GM12865 (cell line): Measurements from ENCODE around the gene MOK.

Source experiments
- DNase-seq: peaks from one replicate; pipeline ENCODE4 v3.0.0; 2010; ENCODE audit warnings: low read depth
- H3K4me3 ChIP-seq: 2 replicates; pipeline ENCODE4 v1.5.1; 2011; ENCODE audit warnings: mild to moderate bottlenecking, low read depth, low read length, control low read depth
- TF ChIP-seq, protein P1 (sequence below): IDR thresholded peaks from 2 replicates; pipeline ENCODE4 v1.5.1; 2011; ENCODE audit warnings: low read length, control low read depth, low read depth, inconsistent platforms; ENCODE audit not compliant: insufficient read depth; ENCODE audit errors: missing control alignments

MOK gene

DNA sequence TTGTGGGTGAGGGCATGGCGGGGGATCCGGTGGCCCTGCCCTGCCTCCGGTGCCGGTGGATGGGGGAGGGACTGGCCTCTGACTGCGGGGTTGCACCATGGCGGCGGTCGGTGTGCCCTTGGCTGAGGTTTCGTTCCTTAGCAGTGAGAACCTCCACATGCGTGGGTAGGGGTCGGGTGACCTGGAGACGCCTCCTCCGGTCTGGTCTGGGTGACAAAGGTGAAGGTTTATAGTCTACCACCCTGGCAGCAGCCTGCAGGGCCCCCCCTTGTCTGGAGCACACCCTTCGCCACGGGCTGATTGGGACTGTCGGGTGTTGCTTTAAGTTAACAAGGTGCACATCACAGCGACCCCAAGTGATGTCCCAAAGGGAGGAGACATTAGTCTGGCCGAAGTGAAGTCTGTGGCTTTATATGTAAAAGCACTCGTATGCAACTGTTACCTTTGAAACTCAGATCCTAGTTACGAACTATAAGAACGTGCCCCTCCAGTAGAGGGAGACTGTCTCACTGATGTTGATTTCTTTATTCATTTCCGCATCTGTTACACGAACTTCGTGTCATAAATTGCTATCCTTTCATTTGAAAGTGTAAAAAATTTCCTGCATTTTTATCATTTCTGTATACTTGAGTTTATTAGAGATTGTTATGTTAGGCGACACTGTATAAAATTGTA, 90.8 kb downstream of the MOK start:
- DNase-seq: no peak
- H3K4me3 ChIP-seq: no peak overlapping the region
- TF ChIP-seq, protein P1, sequence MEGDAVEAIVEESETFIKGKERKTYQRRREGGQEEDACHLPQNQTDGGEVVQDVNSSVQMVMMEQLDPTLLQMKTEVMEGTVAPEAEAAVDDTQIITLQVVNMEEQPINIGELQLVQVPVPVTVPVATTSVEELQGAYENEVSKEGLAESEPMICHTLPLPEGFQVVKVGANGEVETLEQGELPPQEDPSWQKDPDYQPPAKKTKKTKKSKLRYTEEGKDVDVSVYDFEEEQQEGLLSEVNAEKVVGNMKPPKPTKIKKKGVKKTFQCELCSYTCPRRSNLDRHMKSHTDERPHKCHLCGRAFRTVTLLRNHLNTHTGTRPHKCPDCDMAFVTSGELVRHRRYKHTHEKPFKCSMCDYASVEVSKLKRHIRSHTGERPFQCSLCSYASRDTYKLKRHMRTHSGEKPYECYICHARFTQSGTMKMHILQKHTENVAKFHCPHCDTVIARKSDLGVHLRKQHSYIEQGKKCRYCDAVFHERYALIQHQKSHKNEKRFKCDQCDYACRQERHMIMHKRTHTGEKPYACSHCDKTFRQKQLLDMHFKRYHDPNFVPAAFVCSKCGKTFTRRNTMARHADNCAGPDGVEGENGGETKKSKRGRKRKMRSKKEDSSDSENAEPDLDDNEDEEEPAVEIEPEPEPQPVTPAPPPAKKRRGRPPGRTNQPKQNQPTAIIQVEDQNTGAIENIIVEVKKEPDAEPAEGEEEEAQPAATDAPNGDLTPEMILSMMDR: no peak

- TF ChIP-seq, protein P1: no peak
- DNase-seq: no peak
These were observed 91.5 kb downstream of the MOK start for GRCh38 chr14:102213470-102213869.

DNA sequence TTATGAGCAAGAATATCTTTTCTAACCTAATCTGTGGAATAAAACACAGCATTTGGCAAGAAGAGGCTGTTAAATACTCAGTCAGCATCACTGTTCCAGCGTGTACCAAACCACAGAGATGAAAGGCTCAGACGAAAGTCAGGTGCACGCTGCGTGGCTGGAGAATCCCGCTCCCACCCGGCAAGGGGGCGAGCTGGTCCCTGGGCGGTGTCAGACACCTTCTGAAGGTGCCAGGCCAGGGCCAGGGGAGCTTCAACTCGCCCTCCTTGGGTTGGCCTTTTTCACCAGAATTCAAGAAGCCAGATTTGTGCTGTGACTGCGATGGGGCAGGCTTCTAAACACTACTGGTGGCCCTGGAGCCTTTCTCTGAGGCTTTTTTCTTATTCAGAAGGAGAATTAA, 92.1 kb downstream of the MOK start:
- no peak overlapping the region for H3K4me3 ChIP-seq
- TF ChIP-seq, protein P1: no peak
- DNase-seq: no peak

More at GRCh38 chr14:102213470-102213869, 91.5 kb downstream of the MOK start:
- no peak overlapping the region for H3K4me3 ChIP-seq

DNA sequence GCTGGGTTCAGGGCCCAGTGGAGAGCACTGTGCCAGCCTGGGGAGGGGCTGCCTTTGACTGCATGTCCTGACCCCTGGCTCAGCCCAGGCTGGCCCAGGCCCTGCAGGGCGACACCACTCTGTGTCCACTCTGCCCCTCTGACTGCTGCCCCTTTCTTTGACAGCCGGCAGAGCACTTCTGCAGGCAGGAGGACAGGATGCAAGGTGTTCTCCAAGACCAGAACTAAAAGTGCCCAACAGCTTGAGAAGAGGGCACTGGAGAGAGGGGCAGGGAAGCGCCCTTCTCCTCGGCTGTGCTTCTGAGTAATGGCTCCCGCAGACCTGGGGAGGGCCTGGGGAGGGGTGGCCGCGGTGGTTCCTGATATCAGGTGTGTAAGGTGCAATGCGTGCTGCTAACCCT, 92.6 kb downstream of the MOK start:
- no peak for DNase-seq
- H3K4me3 ChIP-seq: no peak overlapping the region
- TF ChIP-seq, protein P1: no peak

GRCh38 chr14:102211240-102211639, 93.7 kb downstream of the MOK start:
- DNase-seq: no peak
- TF ChIP-seq, protein P1: no peak
- H3K4me3 ChIP-seq: no peak overlapping the region

GRCh38 chr14:102210421-102211042, 94.4 kb downstream of the MOK start:
- DNase-seq: no peak
- TF ChIP-seq, protein P1: no peak
- no peak overlapping the region for H3K4me3 ChIP-seq
